ENCODE measurements around the gene PLVAP. TPM values are rescaled to one million over a fixed set of nuclear protein-coding genes. Genes with fewer than 3 reads are reported as not detected.
A peak's percentile ranks its signal among the peaks of the same experiment; 100 is the strongest.

The PLVAP gene
- total RNA-seq: 0.84 TPM in 1 of 2 replicates, not detected in the other

GRCh38 chr19:17376935-17377600 lies at the start of gene PLVAP:
PLVAP (minus strand) TSS chr19:17377342; CDS start chr19:17377288, 54 bp downstream.
- DNase-seq: no peak
- no peaks in the 10 kb centered on the region for H3K36me3 Mint-ChIP-seq (ENCODE audit: low read depth)
- H3K27me3 Mint-ChIP-seq: peaks cover 20% of the 10 kb centered on the region
- peaks cover 3% of the 10 kb centered on the region for H3K9me3 Mint-ChIP-seq
- H3K4me1 Mint-ChIP-seq: peaks cover 24% of the 10 kb centered on the region
- TF ChIP-seq CTCF (IDR thresholded peaks at IDR 0.05): no peak
- intact Hi-C loops (cut with micrococcal nuclease): no loop called here
- ChIA-PET CTCF (interaction anchor here (1.1 kb wide), 1 partner anchor 9 kb away, joined by 4 read pairs; no protein-coding TSS in a partner anchor), POLR2A (no interaction called here)
- H3K4me3 Mint-ChIP-seq: no peak within 1 kb of the TSS
- no peak within 1 kb of the TSS for H3K27ac Mint-ChIP-seq
- ATAC-seq (ENCODE audit: low read depth): no peak

GRCh38 chr19:17424743-17425365 lies 47.7 kb upstream of the PLVAP start:
- Mint-ChIP-seq H3K36me3 (ENCODE audit: low read depth) (peaks cover 8% of the 10 kb centered on the region), H3K4me1 (peaks cover 7% of the 10 kb centered on the region), H3K4me3 (no peak overlapping the region), H3K27ac (no peak overlapping the region), H3K27me3 (no peaks in the 10 kb centered on the region), H3K9me3 (no peaks in the 10 kb centered on the region)
- TF ChIP-seq CTCF (IDR thresholded peaks at IDR 0.05): no peak
- POLR2A ChIA-PET: interaction anchor here (0.7 kb wide), 1 partner anchor 13 kb away, joined by 3 read pairs; no protein-coding TSS in a partner anchor
- ATAC-seq (ENCODE audit: low read depth) (peak; percentile 33), DNase-seq (no peak)
- CTCF ChIA-PET: no interaction called here
- intact Hi-C loops (cut with micrococcal nuclease): no loop called here

GRCh38 chr19:17423429-17424208 lies 46.5 kb upstream of the PLVAP start:
- no peaks in the 10 kb centered on the region for H3K9me3 Mint-ChIP-seq
- DNase-seq: no peak
- peaks cover 9% of the 10 kb centered on the region for H3K36me3 Mint-ChIP-seq (ENCODE audit: low read depth)
- ChIA-PET CTCF (no interaction called here), POLR2A (no interaction called here)
- peaks cover 16% of the 10 kb centered on the region for H3K4me1 Mint-ChIP-seq
- H3K27me3 Mint-ChIP-seq: no peaks in the 10 kb centered on the region
- no peak for TF ChIP-seq CTCF (IDR thresholded peaks at IDR 0.05)
- ATAC-seq (ENCODE audit: low read depth): no peak
- no peak overlapping the region for H3K27ac Mint-ChIP-seq
- H3K4me3 Mint-ChIP-seq: no peak overlapping the region
- intact Hi-C loops (cut with micrococcal nuclease): no loop called here

GRCh38 chr19:17421942-17422341 lies 44.8 kb upstream of the PLVAP start:
- no peaks in the 10 kb centered on the region for H3K27me3 Mint-ChIP-seq
- no peak overlapping the region for H3K27ac Mint-ChIP-seq
- DNase-seq (no peak), ATAC-seq (ENCODE audit: low read depth) (no peak)
- TF ChIP-seq CTCF (IDR thresholded peaks at IDR 0.05): no peak
- H3K36me3 Mint-ChIP-seq (ENCODE audit: low read depth): peaks cover 12% of the 10 kb centered on the region
- H3K9me3 Mint-ChIP-seq: no peaks in the 10 kb centered on the region
- peaks cover 16% of the 10 kb centered on the region for H3K4me1 Mint-ChIP-seq
- H3K4me3 Mint-ChIP-seq: no peak overlapping the region
- POLR2A ChIA-PET: interaction anchor here (0.6 kb wide), 1 partner anchor 17 kb away, joined by 4 read pairs; the partner anchor contains the start of gene BST2
- CTCF ChIA-PET: no interaction called here
- intact Hi-C loops (cut with micrococcal nuclease): no loop called here
